Measurements from ENCODE around the gene FGF14.

FGF14 gene

GRCh38 chr13:102000764-102001163, 401.1 kb downstream of the FGF14 start:
- Histone ChIP-seq H3K27me3 (ENCODE audit: insufficient read depth, low read length) (no peaks in the 10 kb centered on the region), H3K4ac (ENCODE audit: low read depth, low read length) (no peak overlapping the region), H2BK12ac (ENCODE audit: low read length) (no peak overlapping the region), H2AK5ac (ENCODE audit: low read length) (no peak overlapping the region), H3K4me3 (ENCODE audit: low read depth, low read length) (no peak overlapping the region), H3K79me2 (ENCODE audit: control insufficient read depth, insufficient read depth, low read length, poor library complexity) (no peaks in the 10 kb centered on the region), H3K14ac (ENCODE audit: low read length) (no peak overlapping the region), H3K18ac (ENCODE audit: low read length) (no peak overlapping the region), H3K79me1 (ENCODE audit: low read length) (no peaks in the 10 kb centered on the region), H3K4me2 (ENCODE audit: low read length) (no peak overlapping the region), H2BK5ac (ENCODE audit: low read depth, low read length, poor library complexity) (no peak overlapping the region), H3K9me3 (ENCODE audit: insufficient read depth, low read depth, low read length) (no peaks in the 10 kb centered on the region), H3K9ac (ENCODE audit: low read length) (no peak overlapping the region), H2AFZ (ENCODE audit: insufficient read depth, low read length, poor library complexity) (no peak overlapping the region), H3K36me3 (ENCODE audit: control insufficient read depth in 1 of 2, insufficient read depth in 2 of 2, low read length in 2 of 2) (no peaks in the 10 kb centered on the region), H3K23ac (ENCODE audit: low read length) (no peak overlapping the region), H3K27ac (ENCODE audit: low read depth, low read length) (no peak overlapping the region), H2BK120ac (ENCODE audit: insufficient read depth, low read length, poor library complexity) (no peak overlapping the region), H4K91ac (ENCODE audit: low read depth, low read length) (no peak overlapping the region), H3K4me1 (ENCODE audit: control insufficient read depth in 1 of 2, insufficient read depth in 2 of 2, low read length in 2 of 2) (no peaks in the 10 kb centered on the region), H4K12ac (ENCODE audit: low read depth, low read length) (no peak overlapping the region), H4K8ac (ENCODE audit: low read depth, low read length) (no peak overlapping the region)
- DNase-seq = no peak

DNA sequence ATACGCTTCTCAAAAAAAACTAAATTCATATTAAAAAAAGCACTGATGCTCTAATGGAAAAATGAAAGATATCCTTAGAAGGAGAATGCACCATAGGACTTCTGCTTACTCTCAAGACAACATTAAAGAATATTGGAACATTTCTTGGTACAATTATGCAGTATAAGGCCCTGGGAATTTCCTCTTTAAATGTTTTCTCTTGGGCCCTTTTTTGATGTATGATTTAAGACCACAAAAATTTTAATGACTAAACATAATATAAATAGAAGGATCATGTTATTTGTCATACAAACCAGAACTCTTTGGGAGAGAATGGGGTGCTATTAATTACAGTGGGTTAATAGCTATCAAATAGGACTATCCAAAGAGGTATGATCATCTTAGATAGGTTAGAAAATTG, 403.7 kb downstream of the FGF14 start:
- Histone ChIP-seq H2BK5ac (ENCODE audit: low read depth, low read length, poor library complexity) (no peak overlapping the region), H3K9me3 (ENCODE audit: insufficient read depth, low read depth, low read length) (no peaks in the 10 kb centered on the region), H2BK12ac (ENCODE audit: low read length) (no peak overlapping the region), H4K8ac (ENCODE audit: low read depth, low read length) (no peak overlapping the region), H3K4me1 (ENCODE audit: control insufficient read depth in 1 of 2, insufficient read depth in 2 of 2, low read length in 2 of 2) (no peaks in the 10 kb centered on the region), H2BK120ac (ENCODE audit: insufficient read depth, low read length, poor library complexity) (no peak overlapping the region), H3K4me2 (ENCODE audit: low read length) (no peak overlapping the region), H2AFZ (ENCODE audit: insufficient read depth, low read length, poor library complexity) (no peak overlapping the region), H3K14ac (ENCODE audit: low read length) (no peak overlapping the region), H4K91ac (ENCODE audit: low read depth, low read length) (no peak overlapping the region), H3K27ac (ENCODE audit: low read depth, low read length) (no peak overlapping the region), H3K27me3 (ENCODE audit: insufficient read depth, low read length) (no peaks in the 10 kb centered on the region), H3K18ac (ENCODE audit: low read length) (no peak overlapping the region), H3K23ac (ENCODE audit: low read length) (no peak overlapping the region), H2AK5ac (ENCODE audit: low read length) (no peak overlapping the region), H3K4ac (ENCODE audit: low read depth, low read length) (no peak overlapping the region), H3K79me2 (ENCODE audit: control insufficient read depth, insufficient read depth, low read length, poor library complexity) (no peaks in the 10 kb centered on the region), H3K36me3 (ENCODE audit: control insufficient read depth in 1 of 2, insufficient read depth in 2 of 2, low read length in 2 of 2) (no peaks in the 10 kb centered on the region), H3K9ac (ENCODE audit: low read length) (no peak overlapping the region), H3K79me1 (ENCODE audit: low read length) (no peaks in the 10 kb centered on the region), H4K12ac (ENCODE audit: low read depth, low read length) (no peak overlapping the region), H3K4me3 (ENCODE audit: low read depth, low read length) (no peak overlapping the region)
- whole genome bisulfite sequencing (ENCODE audit: extremely low coverage, insufficient coverage, insufficient read length) = no CpG with 5 or more reads among the region's 1 CpG
- no peak for DNase-seq

DNA sequence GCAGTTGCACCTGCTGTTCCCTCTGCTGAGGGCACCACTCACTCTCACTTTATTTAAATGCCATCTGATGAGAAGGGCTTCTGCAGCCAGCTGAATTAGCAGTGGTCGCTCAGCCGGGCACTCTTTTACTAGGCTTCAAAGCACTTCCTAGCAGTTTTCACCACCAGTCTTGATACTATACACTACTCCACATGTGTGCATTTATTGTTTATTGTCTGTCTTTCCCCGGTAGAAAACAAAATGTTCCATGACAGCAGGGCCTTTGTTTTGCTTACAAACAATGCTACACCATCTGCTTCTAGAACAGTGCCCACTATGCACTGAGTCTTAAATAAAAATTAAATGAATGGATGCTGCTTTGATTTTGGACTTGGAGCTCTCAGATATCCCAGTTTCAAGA, 404.9 kb downstream of the FGF14 start:
- H3K79me1 ChIP-seq (ENCODE audit: low read length) = no peaks in the 10 kb centered on the region
- no peak overlapping the region for H3K27ac ChIP-seq (ENCODE audit: low read depth, low read length)
- no CpG with 5 or more reads among the region's 3 CpGs for WGBS (ENCODE audit: extremely low coverage, insufficient coverage, insufficient read length)
- no peak overlapping the region for H4K91ac ChIP-seq (ENCODE audit: low read depth, low read length)
- H3K9ac ChIP-seq (ENCODE audit: low read length) = no peak overlapping the region
- H3K4me1 ChIP-seq (ENCODE audit: control insufficient read depth in 1 of 2, insufficient read depth in 2 of 2, low read length in 2 of 2) = no peaks in the 10 kb centered on the region
- H4K8ac ChIP-seq (ENCODE audit: low read depth, low read length) = no peak overlapping the region
- H3K4ac ChIP-seq (ENCODE audit: low read depth, low read length) = no peak overlapping the region
- H2BK120ac ChIP-seq (ENCODE audit: insufficient read depth, low read length, poor library complexity) = no peak overlapping the region
- H2AK5ac ChIP-seq (ENCODE audit: low read length) = no peak overlapping the region
- no peaks in the 10 kb centered on the region for H3K9me3 ChIP-seq (ENCODE audit: insufficient read depth, low read depth, low read length)
- no peaks in the 10 kb centered on the region for H3K27me3 ChIP-seq (ENCODE audit: insufficient read depth, low read length)
- no peak overlapping the region for H3K18ac ChIP-seq (ENCODE audit: low read length)
- H2AFZ ChIP-seq (ENCODE audit: insufficient read depth, low read length, poor library complexity) = no peak overlapping the region
- H3K36me3 ChIP-seq (ENCODE audit: control insufficient read depth in 1 of 2, insufficient read depth in 2 of 2, low read length in 2 of 2) = no peaks in the 10 kb centered on the region
- no peak overlapping the region for H3K4me3 ChIP-seq (ENCODE audit: low read depth, low read length)
- no peak overlapping the region for H2BK5ac ChIP-seq (ENCODE audit: low read depth, low read length, poor library complexity)
- no peak overlapping the region for H3K4me2 ChIP-seq (ENCODE audit: low read length)
- no peaks in the 10 kb centered on the region for H3K79me2 ChIP-seq (ENCODE audit: control insufficient read depth, insufficient read depth, low read length, poor library complexity)
- no peak for DNase-seq
- no peak overlapping the region for H2BK12ac ChIP-seq (ENCODE audit: low read length)
- no peak overlapping the region for H3K23ac ChIP-seq (ENCODE audit: low read length)
- H3K14ac ChIP-seq (ENCODE audit: low read length) = no peak overlapping the region
- H4K12ac ChIP-seq (ENCODE audit: low read depth, low read length) = no peak overlapping the region

GRCh38 chr13:101989798-101990350, 412.0 kb downstream of the FGF14 start:
- H4K12ac ChIP-seq (ENCODE audit: low read depth, low read length) = no peak overlapping the region
- H2AFZ ChIP-seq (ENCODE audit: insufficient read depth, low read length, poor library complexity) = no peak overlapping the region
- H3K9ac ChIP-seq (ENCODE audit: low read length) = no peak overlapping the region
- H3K36me3 ChIP-seq (ENCODE audit: control insufficient read depth in 1 of 2, insufficient read depth in 2 of 2, low read length in 2 of 2) = no peaks in the 10 kb centered on the region
- no peaks in the 10 kb centered on the region for H3K4me1 ChIP-seq (ENCODE audit: control insufficient read depth in 1 of 2, insufficient read depth in 2 of 2, low read length in 2 of 2)
- no peak overlapping the region for H2BK5ac ChIP-seq (ENCODE audit: low read depth, low read length, poor library complexity)
- no peak for DNase-seq
- no peak overlapping the region for H4K91ac ChIP-seq (ENCODE audit: low read depth, low read length)
- no CpG with 5 or more reads among the region's 5 CpGs for WGBS (ENCODE audit: extremely low coverage, insufficient coverage, insufficient read length)
- H2BK12ac ChIP-seq (ENCODE audit: low read length) = no peak overlapping the region
- no peak overlapping the region for H3K27ac ChIP-seq (ENCODE audit: low read depth, low read length)
- H3K79me2 ChIP-seq (ENCODE audit: control insufficient read depth, insufficient read depth, low read length, poor library complexity) = no peaks in the 10 kb centered on the region
- H3K18ac ChIP-seq (ENCODE audit: low read length) = no peak overlapping the region
- H3K9me3 ChIP-seq (ENCODE audit: insufficient read depth, low read depth, low read length) = no peaks in the 10 kb centered on the region
- no peak overlapping the region for H3K14ac ChIP-seq (ENCODE audit: low read length)
- no peak overlapping the region for H2AK5ac ChIP-seq (ENCODE audit: low read length)
- no peak overlapping the region for H3K23ac ChIP-seq (ENCODE audit: low read length)
- H3K4ac ChIP-seq (ENCODE audit: low read depth, low read length) = no peak overlapping the region
- no peak overlapping the region for H2BK120ac ChIP-seq (ENCODE audit: insufficient read depth, low read length, poor library complexity)
- H3K79me1 ChIP-seq (ENCODE audit: low read length) = no peaks in the 10 kb centered on the region
- H3K27me3 ChIP-seq (ENCODE audit: insufficient read depth, low read length) = no peaks in the 10 kb centered on the region
- H3K4me3 ChIP-seq (ENCODE audit: low read depth, low read length) = no peak overlapping the region
- no peak overlapping the region for H3K4me2 ChIP-seq (ENCODE audit: low read length)
- no peak overlapping the region for H4K8ac ChIP-seq (ENCODE audit: low read depth, low read length)
